Measurements from ENCODE around the gene SLC35A4.

DNA sequence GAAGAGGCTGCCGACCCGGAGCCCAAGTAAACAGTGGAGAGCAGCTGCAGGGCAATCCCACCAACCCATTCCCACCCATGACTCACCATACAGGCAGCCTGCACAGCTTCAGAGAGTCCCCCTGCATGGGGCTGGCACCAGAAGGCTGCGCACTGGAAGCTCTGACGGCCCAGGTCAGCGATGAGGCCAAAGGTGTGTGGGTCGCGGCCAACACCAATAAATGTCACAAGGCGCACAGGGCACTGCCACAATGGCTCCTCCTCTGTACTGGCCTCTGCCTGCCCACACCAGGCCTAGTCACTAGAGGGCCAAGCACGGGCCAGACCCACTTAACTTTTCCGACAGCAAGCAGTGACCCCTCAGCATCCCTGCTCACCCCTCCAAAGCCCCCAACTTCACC lies 4.4 kb upstream of the SLC35A4 start:
- TF ChIP-seq, protein P1, sequence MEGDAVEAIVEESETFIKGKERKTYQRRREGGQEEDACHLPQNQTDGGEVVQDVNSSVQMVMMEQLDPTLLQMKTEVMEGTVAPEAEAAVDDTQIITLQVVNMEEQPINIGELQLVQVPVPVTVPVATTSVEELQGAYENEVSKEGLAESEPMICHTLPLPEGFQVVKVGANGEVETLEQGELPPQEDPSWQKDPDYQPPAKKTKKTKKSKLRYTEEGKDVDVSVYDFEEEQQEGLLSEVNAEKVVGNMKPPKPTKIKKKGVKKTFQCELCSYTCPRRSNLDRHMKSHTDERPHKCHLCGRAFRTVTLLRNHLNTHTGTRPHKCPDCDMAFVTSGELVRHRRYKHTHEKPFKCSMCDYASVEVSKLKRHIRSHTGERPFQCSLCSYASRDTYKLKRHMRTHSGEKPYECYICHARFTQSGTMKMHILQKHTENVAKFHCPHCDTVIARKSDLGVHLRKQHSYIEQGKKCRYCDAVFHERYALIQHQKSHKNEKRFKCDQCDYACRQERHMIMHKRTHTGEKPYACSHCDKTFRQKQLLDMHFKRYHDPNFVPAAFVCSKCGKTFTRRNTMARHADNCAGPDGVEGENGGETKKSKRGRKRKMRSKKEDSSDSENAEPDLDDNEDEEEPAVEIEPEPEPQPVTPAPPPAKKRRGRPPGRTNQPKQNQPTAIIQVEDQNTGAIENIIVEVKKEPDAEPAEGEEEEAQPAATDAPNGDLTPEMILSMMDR (optimal IDR thresholded peaks at IDR 0.05 in 1 of 3, IDR thresholded peaks at IDR 0.05 in 1 of 3, conservative IDR thresholded peaks at IDR 0.05 in 1 of 3; ENCODE audit: extremely low read depth in 1 of 3, insufficient read depth in 2 of 3, low read length in 3 of 3), result no peak
- no peak for TF ChIP-seq EZH2 (IDR thresholded peaks at IDR 0.05; ENCODE audit: low read length)
